OCI-LY7 (cell line): ENCODE results near the gene PDZRN3. TPM values are rescaled to one million over a fixed set of nuclear protein-coding genes. Genes with fewer than 3 reads are reported as not detected.

Experiments used
- BruUV-seq: library from RNA; stranded (reverse); fragments of 400-500 nt; replicated peaks from 2 replicates; lab custom pipeline; 2021; lab: Mats Ljungman, UMichigan
- CTCF ChIA-PET: fragments of 300-600 bp; sonication (Branson Sonifier 250); formaldehyde crosslinking; loops from one replicate; lab custom pipeline; 2022; ENCODE audit warnings: antibody characterized with exemption; ENCODE audit not compliant: unreplicated experiment; lab: Charles Lee
- POLR2A ChIA-PET: fragments of 300-600 bp; sonication (Branson Sonifier 250); formaldehyde crosslinking; loops from one replicate; lab custom pipeline; 2022; ENCODE audit warnings: antibody characterized with exemption; lab: Charles Lee
- DNase-seq: peaks from one replicate; pipeline ENCODE4 v3.0.0-alpha.2; 2015; ENCODE audit warnings: low spot score
- H2AFZ ChIP-seq: fragments of 200-600 bp; sonication (generic), shearing (Covaris generic); 2 replicates; pipeline ENCODE4 v1.6.1; 2014; ENCODE audit warnings: mild to moderate bottlenecking, antibody characterized with exemption, low read length, moderate library complexity
- H3K27ac ChIP-seq: fragments of 200-600 bp; sonication (generic); 2 replicates; pipeline ENCODE4 v1.5.1; 2014; ENCODE audit warnings: mixed run types, low read depth, mild to moderate bottlenecking, moderate library complexity, low read length, inconsistent platforms; ENCODE audit not compliant: poor library complexity, severe bottlenecking
- H3K36me3 ChIP-seq: fragments of 200-600 bp; sonication (generic); 2 replicates; pipeline ENCODE4 v1.6.1; 2014; ENCODE audit warnings: mild to moderate bottlenecking, antibody characterized with exemption, low read length, moderate library complexity, mixed read lengths; ENCODE audit not compliant: insufficient read depth
- H3K4me1 ChIP-seq: fragments of 200-600 bp; sonication (generic); 2 replicates; pipeline ENCODE4 v1.5.1; 2014; ENCODE audit warnings: mild to moderate bottlenecking, low read length; ENCODE audit not compliant: insufficient read depth, poor library complexity, severe bottlenecking
- H3K4me2 ChIP-seq: fragments of 200-600 bp; sonication (generic); 2 replicates; pipeline ENCODE4 v1.6.1; 2014; ENCODE audit warnings: mild to moderate bottlenecking, low read length
- H3K4me3 ChIP-seq: fragments of 200-600 bp; sonication (generic); 2 replicates; pipeline ENCODE4 v1.5.1; 2014; ENCODE audit warnings: mild to moderate bottlenecking, low read depth, low read length; ENCODE audit not compliant: poor library complexity, severe bottlenecking
- H3K79me2 ChIP-seq: fragments of 200-600 bp; sonication (generic); 2 replicates; pipeline ENCODE4 v1.6.1; 2016; ENCODE audit warnings: low read depth, mild to moderate bottlenecking, low read length, moderate library complexity, mixed read lengths; ENCODE audit not compliant: insufficient read depth
- H3K9me2 ChIP-seq: fragments of 200-600 bp; sonication (generic); 2 replicates; pipeline ENCODE4 v1.6.1; 2016; ENCODE audit warnings: mild to moderate bottlenecking, low read length, mixed read lengths; ENCODE audit not compliant: insufficient read depth
- H3K9me3 ChIP-seq: fragments of 200-600 bp; sonication (generic); 2 replicates; pipeline ENCODE4 v1.6.1; 2014; ENCODE audit warnings: mild to moderate bottlenecking, mixed run types, low read length, mixed read lengths
- H4K20me1 ChIP-seq: fragments of 200-600 bp; sonication (generic); 2 replicates; pipeline ENCODE4 v1.6.1; 2014; ENCODE audit warnings: mild to moderate bottlenecking, antibody characterized with exemption, low read length, moderate library complexity, mixed read lengths; ENCODE audit not compliant: insufficient read depth
- EZH2phosphoT487 ChIP-seq: fragments of 200-600 bp; sonication (generic); IDR thresholded peaks from 2 replicates; pipeline ENCODE4 v1.6.1; 2018; ENCODE audit warnings: low read depth, borderline replicate concordance, mild to moderate bottlenecking, mixed run types, antibody characterized with exemption, low read length, moderate library complexity, mixed read lengths
- intact Hi-C: fragments of 100-400 bp; cut with micrococcal nuclease; formaldehyde crosslinking; loops from one replicate; pipeline ENCODE4 v1.10.0; 2022; ENCODE audit not compliant: unreplicated experiment
- total RNA-seq, 2 experiments: library from RNA; depleted of rRNA in 1 of 2; stranded (reverse); fragments of >200 nt in 1 of 2; shearing (Covaris generic) in 1 of 2; gene quantifications; 2 replicates each; pipeline ENCODE4 v1.2.3, GENCODE V29; 2014 to 2022
- TF ChIP-seq, protein P1 (sequence below): fragments of 200-600 bp; sonication (generic); conservative IDR thresholded peaks from 2 replicates; pipeline ENCODE4 v1.5.1; 2014; ENCODE audit warnings: mild to moderate bottlenecking, antibody characterized with exemption, low read length, moderate library complexity, mixed read lengths

The PDZRN3 gene
- total RNA-seq, 2 experiments from 2014 or later: 0.95 TPM; not detected in 1

DNA sequence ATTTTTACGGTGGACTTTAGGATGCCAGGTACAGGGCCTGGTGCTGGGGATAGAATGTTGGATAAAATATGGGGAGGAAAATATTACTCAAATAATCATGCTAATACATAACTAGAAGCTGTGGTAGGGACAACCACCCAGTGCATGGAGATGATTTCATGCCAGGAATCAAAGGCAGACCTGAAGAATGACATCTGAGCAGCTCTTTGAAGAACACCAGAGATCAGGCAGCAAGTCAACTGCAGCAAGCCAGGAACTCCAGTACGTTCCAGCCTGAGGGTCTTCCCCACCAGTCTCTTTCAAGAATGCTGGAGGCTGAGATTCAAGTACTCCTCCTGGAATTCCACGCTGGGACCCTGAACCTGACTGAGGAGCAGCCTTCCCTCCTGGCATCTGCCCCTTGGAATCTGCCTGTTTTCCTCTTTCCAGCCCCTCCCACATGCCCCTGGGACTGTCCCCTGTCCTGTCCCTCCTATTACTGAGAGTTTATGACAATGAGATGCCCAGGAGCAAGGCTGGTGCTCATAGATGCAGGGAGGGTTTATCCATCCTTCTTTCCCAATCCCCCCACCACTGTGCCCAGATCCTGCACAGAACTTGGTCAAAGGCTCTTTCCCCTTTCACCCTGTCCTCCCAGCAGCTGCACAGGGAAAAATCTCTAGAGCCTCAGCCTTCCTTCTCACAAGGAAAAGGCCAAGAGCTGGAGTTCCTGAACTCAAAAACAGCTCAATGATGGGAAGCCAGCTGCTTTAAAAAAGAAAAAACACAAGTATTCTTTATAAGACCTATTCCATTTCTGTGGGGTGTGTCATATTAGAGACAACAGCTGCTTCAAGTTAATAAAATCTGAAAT is 68.0 kb downstream of the PDZRN3 start:
- no TSS peak for BruUV-seq
- Histone ChIP-seq H3K36me3 (no peaks in the 10 kb centered on the region), H4K20me1 (no peaks in the 10 kb centered on the region), H3K4me2 (no peak overlapping the region), H3K79me2 (no peaks in the 10 kb centered on the region), H3K27ac (no peak overlapping the region), H2AFZ (no peak overlapping the region), H3K9me3 (no peaks in the 10 kb centered on the region), H3K4me3 (no peak overlapping the region), H3K9me2 (no peaks in the 10 kb centered on the region), H3K4me1 (no peaks in the 10 kb centered on the region)
- CTCF ChIA-PET: no interaction called here
- no peak for DNase-seq
- POLR2A ChIA-PET: interaction anchor here (0.5 to 1.2 kb wide), 5 partner anchors 8 to 711 kb away, joined by 3 to 5 read pairs (median 4); no protein-coding TSS in a partner anchor
- intact Hi-C loops: no loop called here
- TF ChIP-seq, protein P1, sequence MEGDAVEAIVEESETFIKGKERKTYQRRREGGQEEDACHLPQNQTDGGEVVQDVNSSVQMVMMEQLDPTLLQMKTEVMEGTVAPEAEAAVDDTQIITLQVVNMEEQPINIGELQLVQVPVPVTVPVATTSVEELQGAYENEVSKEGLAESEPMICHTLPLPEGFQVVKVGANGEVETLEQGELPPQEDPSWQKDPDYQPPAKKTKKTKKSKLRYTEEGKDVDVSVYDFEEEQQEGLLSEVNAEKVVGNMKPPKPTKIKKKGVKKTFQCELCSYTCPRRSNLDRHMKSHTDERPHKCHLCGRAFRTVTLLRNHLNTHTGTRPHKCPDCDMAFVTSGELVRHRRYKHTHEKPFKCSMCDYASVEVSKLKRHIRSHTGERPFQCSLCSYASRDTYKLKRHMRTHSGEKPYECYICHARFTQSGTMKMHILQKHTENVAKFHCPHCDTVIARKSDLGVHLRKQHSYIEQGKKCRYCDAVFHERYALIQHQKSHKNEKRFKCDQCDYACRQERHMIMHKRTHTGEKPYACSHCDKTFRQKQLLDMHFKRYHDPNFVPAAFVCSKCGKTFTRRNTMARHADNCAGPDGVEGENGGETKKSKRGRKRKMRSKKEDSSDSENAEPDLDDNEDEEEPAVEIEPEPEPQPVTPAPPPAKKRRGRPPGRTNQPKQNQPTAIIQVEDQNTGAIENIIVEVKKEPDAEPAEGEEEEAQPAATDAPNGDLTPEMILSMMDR: no peak
- no peak for TF ChIP-seq EZH2phosphoT487

DNA sequence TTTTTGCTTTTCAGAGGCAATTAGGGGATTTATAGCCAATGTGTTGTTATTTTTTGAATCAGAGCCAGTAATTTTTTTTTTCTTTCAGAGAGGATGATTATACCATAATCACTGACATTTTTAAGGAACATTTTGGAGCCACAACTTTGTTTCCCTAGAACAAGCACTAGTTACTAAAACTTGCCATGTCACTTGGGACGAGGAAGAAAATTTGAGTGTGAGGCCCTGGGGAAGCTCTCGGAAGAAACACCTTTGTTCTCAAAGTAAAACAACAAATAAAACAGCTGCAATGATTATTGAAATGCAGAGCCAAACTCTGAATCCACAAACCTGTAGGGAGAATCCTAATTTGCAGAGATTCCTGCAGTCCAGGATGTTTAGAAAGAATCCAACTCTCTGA is 69.7 kb downstream of the PDZRN3 start:
- Histone ChIP-seq H3K79me2 (no peaks in the 10 kb centered on the region), H3K4me1 (no peaks in the 10 kb centered on the region), H4K20me1 (no peaks in the 10 kb centered on the region), H3K9me3 (no peaks in the 10 kb centered on the region), H2AFZ (no peak overlapping the region), H3K4me3 (no peak overlapping the region), H3K4me2 (no peak overlapping the region), H3K27ac (no peak overlapping the region), H3K36me3 (no peaks in the 10 kb centered on the region), H3K9me2 (no peaks in the 10 kb centered on the region)
- ChIA-PET CTCF (no interaction called here), POLR2A (no interaction called here)
- no peak for TF ChIP-seq EZH2phosphoT487
- TF ChIP-seq, protein P1: no peak
- no TSS peak for BruUV-seq
- DNase-seq: no peak
- intact Hi-C loops: no loop called here

DNA sequence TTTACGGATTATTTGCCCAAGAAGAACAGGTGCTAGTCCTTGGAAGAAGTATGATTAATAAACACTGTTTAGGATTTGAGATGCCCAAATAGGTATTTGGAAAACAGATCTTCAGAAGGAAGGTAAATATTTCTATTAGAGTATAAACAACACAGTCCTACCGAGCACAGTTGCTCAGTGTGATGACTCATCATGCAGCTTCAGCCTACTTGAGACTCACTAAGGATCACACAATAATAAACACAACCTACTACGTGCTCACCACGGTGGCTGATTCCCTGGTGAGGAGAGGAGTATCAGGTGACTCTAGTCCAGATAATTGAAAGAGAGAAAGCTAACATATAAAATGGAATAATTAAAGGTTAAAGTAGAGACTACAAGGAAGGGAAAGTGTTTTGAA is 72.0 kb downstream of the PDZRN3 start:
- no peaks in the 10 kb centered on the region for H3K9me3 ChIP-seq
- no peaks in the 10 kb centered on the region for H3K4me1 ChIP-seq
- DNase-seq: no peak
- no peak overlapping the region for H3K4me2 ChIP-seq
- no peaks in the 10 kb centered on the region for H3K36me3 ChIP-seq
- H3K79me2 ChIP-seq: no peaks in the 10 kb centered on the region
- BruUV-seq: no TSS peak
- no peak overlapping the region for H3K27ac ChIP-seq
- CTCF ChIA-PET: no interaction called here
- H4K20me1 ChIP-seq: no peaks in the 10 kb centered on the region
- POLR2A ChIA-PET: no interaction called here
- no peak for TF ChIP-seq EZH2phosphoT487
- TF ChIP-seq, protein P1: no peak
- intact Hi-C loops: no loop called here
- no peak overlapping the region for H2AFZ ChIP-seq
- no peaks in the 10 kb centered on the region for H3K9me2 ChIP-seq
- no peak overlapping the region for H3K4me3 ChIP-seq
